Suppressor macrophage (primary cell): ENCODE results near the gene COL17A1.

Source experiments
- DNase-seq, 4 experiments: peaks; one replicate each; pipeline ENCODE4 v3.0.0-alpha.2; 2020 to 2022
- total RNA-seq, 17 experiments: gene quantifications; one replicate each; lab custom pipeline; 2026; ENCODE audit warnings: mixed read lengths in 6 of 17, inconsistent platforms in 3 of 17; lab: John Stamatoyannopoulos, UW

COL17A1 gene
- total RNA-seq: 0 to 5.8 (median 0.04) reads per million in 17 experiments

DNA sequence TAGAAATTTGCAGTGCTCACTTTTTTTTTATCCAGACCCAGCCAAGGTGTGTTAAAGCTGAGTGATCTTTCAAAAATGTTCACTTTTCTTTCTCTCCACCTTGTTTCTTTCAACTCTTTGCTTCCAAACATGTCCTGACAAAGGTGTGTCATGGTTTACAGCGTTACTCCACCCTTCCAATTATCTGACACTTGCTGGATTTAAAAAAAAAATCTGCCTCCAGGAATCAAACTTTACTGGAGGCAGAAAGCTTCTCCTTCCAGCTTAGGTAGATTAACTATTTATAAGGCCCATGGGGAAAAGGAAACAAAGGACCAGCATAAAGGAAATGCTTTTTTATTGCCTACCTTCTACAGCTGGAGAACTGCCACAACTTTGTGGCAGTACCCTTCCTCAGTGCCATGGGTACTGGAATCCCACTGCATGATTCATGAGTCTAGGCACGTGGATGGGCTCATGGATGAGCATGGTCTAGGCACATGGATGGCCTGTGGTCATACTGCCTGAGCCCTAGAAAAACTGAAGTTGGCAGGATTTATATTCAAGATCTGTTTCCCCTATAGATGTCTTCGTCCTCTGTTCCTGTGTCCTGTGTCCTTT lies at the start of gene COL17A1:
Gene COL17A1, minus strand, starts transcription at position 80 of the 600 bp plus-strand sequence. CDS start 5,207 bp downstream, outside the sequence.
- no peak for DNase-seq

DNA sequence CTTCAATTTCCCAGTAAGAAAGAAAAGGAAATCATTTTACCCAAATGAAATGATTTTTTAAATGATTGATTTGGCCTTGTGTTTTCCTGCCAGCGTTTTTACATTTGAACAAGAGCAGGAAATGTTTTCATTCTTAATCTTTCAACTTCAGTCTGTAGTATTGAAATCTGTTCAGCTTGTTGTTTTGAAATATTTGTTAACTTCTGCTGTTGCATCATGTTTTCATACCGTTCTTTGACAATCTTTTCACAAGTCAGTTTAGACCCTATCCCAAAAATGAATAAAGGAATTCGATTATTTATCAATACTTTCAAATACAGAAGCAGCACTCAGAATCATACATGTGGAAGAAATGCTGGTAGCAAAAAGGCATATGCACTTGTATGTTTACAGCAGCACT lies 44.4 kb upstream of the COL17A1 start:
- DNase-seq: peak in 1 of 4 experiments; percentile 4

DNA sequence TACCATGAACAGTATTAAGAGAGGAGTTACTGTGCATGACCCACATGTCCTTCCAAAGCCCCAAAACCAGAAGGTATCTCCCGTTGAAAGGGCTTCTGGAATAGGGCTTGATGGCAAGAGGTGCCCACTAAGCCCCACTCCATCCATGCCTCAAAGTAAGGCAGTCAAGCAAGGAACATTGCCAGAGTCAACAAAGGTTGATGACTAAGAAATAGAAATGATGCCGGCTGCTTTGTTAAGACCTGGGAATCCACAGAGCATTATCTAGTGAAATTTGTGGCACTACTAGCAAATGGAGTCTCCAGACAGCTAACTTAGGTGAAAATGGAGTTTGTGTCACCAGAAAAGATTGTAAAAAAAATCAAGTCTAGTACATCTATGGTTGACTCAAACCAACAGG lies 42.5 kb upstream of the COL17A1 start:
- DNase-seq: no peak

DNA sequence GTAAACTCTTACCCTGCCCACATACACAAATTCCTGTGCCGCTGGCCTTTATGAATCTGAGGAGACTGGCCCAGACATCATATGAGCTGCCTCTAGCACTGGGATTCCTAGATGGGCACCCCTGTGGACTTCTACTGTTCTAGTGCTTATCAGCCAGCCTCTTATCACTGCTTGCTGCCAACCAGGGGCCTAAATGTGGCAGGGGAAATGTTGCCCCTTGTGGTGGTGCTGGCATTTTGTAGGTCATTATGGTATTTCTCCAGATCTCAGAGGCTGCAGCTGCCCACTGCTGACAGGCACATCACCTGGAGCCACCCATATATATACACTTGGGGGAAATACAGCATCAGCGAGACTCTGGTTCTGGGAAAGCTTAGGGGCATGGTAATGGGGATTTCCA lies 41.7 kb upstream of the COL17A1 start:
- peak in 3 of 4 experiments; percentile 3 to 8 (median 5) for DNase-seq

DNA sequence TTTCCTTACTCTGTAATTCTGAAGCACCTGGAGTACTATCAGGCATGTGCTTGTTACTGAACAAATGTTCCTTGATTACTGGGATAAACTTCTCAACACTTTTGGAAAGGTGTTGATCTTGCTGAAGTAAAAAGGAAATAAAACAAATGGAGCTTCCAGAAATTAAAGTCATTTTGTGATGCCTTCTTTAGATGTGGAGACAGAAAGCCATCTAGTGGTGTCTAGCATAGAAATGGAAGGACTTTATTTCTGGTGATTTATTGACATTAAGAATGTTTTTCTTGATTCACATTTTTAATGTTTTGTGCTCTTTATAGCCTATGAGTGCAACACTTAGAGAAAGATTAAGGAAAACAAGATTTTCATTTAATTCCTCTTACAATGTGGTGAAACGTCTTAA lies 37.7 kb upstream of the COL17A1 start:
- DNase-seq: peak in 2 of 4 experiments; percentile 18 to 36

DNA sequence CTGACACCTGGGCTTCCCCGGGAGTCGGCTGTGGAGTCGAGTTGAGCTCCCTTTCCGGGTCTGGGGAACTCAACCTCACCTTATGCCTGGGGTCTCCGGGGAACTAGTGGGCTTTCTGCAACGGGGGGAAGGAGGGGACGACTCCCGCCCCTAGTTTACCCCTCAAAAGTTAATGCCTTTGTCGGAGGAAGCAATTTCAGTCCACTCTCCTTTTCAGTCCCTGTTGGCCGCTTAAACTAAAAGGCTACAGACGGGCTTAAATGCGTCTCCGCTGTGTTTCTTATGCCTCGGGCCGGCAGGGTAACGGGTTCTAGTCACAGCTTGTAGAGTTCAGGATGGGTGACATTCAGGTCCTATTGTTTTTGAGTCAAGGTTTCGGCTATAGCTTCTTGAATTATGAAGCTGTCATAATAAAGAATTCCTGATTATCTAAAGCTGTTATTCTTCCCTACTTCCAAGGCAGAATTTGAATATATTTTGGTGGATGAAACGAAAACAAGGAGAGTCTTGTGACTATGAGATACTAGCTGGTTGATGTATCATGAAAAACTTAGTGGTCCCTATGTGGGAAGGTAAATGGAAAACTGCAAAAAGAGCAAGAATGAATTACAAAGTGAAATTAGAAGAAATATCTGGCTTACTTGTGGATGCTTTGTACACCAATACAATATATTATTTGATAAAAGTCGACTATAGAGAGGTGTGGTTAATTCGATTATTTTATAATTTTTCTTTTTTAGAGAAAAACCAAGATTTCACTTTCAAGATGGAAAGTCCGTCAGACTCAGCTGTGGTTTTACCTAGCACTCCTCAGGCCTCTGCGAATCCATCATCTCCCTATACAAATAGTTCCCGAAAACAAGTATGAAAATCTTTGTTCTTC lies 36.8 kb upstream of the COL17A1 start:
- peak; percentile 13 to 52 (median 28) for DNase-seq

DNA sequence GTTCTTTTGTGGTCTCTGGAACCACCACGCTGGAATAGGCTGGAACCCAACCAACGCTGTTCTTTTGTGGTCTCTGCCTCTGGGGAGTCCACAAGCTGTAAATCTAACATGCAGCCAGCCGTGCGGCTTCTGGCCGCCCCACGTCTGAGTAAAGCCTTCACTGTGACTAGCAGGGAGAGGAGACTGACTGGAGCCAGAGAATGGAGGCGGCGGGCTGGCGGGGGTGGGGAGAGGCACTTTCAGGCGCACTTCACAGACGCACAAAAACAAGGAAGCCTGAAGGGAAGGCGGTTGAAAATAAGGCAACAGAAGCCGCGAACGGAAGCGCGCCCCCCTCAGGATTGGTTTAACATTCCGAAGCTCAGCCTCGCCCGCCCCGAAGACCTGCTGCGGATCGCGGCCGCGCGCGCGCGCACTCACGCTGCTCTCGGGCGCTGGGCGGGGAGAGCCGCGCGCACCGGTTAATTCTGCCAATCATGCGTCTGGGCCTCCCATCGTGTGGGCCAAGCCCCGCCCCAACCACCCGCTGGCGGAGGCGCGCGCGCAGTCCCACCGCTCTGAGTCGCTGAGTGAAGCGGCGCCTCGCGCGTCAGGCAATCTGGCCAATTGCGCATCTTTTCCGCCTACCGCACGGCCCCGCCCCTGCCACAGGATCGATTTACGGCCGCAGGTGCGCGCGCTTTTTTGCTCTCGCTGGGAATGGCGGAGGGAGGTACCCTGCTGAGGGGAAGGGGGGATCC lies 36.0 kb upstream of the COL17A1 start, which contains the start of gene SFR1:
Gene SFR1, plus strand, starts transcription at position 687 of the 740 bp plus-strand sequence. Its CDS starts 13 bp downstream, at position 700.
- peak; percentile 99 to 100 (median 100) for DNase-seq

DNA sequence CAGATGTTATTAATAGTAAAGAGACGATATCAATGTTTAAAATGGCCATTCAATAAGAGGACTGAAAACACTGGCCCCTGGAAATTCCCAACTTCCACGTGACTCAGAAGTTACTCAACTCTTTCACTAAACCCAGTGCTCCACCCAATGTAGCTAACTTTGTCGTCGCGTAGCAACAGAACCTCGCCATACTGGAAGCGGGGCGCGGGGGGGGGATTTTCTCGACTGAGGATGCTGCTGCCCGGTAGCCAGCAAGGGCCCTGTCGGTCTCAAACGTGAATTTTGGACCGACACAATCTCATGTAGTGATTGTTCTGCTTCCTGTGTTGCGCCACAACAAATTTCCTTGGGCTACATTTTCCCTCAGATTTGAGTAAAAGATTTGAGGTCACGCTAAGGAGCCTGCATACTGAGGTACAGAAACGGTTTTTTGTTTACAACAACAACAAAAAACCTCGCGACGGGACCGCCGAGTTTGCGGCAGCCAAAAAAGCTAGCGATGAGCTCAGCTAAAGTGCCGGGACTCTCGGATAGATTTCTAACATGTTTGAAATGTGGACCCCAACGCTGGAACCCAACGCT lies 35.3 kb upstream of the COL17A1 start:
- peak; percentile 90 to 96 (median 94) for DNase-seq

DNA sequence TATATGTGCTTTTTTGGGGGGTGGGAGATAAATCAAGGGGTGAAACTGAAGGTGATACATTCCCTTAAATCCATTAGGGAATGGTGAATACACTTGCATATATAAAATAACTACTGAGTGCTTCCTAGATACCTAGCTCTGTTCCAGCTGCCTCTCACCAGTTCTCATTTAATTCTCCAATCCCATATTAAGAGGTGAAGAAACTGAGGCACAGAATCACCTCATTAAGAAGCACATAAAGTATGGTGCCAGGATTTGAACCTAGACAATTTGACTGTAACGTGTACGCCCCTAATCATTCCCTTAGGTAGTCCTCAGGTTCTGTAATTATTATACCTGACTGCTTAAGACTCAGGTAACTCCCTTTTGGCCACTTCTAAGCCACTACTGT lies 34.8 kb upstream of the COL17A1 start:
- no peak for DNase-seq

DNA sequence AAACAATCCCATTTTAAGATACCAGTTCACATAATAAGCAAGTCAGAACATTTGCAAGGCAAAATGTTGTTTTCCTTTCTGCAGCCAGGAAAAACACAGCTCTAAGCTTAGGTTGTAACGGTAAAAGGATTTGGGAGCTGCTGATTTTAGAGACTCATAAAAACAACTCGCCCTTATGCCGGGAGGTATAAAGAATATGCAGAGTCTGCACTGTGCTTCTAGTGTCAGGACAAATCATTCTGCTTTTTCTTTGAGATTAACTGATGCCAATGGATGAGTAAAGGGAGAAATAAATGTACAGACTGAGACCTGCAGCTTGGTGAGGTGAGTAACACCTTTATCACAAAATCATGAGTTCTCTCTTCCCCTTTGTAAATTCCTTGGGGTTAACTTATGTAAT lies 34.3 kb upstream of the COL17A1 start:
- no peak for DNase-seq

DNA sequence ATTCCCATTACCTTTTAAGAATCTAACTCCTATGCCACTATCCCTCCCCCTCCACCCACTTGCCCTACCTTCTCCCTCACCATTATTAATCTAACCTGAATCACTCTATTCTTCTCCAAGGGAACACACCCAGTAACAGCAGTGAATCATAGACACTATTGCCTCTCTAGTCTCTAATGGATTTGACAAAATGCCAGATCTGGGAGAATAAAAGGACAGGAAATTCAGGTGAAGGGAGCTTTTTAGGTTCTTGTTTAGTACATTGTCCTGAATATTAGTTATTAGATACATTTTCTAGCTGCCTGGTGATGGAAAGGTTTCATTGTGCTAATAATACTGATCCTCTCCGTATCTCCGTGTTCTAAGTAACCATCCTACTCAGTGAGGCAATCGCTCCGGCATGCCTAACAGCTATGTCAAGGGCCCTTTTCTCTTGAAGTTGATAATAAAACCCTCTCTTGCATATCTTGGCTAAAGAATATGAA lies 32.2 kb upstream of the COL17A1 start:
- no peak for DNase-seq

DNA sequence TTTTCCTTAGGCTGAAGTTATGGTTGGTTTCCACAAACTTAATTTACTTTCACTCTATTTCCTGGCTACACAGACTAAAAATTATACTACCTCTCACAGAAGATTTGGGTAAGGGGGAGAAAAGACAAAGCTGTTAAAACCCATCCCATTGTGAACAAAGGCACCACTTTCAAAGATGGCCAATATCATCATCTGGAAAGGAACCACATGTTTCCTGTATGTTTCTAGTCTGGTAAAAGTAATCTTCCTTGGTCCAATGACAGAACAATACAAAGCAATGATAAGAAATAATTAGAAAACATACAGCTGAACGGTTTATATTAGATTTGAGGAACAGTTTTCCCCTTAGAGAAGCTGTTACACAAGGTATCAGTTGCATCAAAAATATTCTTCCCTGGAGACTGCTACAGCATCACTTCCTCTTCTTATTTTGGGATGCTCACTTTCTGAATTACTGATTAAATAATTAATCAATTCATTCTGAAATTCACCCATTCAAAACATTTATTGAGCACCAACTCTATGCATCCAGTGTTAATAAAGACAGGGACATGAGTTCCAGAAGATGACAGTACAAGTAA lies 27.8 kb upstream of the COL17A1 start:
- peak in 2 of 4 experiments; percentile 37 to 39 for DNase-seq

DNA sequence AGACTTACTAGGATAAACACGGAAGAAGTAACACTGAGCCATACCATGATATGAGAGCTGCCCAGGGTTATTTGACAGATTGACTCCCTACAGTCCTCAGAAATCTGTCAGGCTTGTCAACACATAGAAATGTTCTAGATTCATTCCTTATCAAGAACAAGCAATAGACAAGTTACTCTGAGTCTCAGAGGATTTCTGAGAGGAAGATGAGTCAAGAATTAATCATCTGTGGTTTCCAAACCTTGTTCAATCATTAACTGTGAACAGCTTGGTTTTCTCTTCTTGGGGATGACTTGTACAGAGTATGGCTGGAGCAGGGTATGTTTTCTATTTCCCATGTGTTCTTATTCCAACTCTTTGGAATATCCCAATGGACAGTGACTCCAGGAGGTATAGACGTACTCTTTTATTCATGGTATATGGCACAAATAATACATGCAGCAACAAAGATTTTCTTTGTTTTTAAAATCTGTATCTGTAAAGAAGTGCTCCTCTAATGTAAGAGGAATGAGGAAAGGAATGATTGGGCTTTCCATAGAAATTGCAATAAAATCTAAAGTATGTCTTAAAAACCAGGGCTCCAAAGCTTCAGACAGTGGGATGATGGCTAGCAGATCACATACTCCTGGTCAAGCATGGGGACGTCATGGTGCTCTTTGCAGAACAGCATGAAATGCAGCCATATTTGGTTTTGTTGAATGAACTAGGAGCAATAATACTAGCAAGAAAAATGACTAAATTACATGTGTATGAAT lies 24.4 kb upstream of the COL17A1 start:
- peak in 2 of 4 experiments; percentile 38 to 66 for DNase-seq

DNA sequence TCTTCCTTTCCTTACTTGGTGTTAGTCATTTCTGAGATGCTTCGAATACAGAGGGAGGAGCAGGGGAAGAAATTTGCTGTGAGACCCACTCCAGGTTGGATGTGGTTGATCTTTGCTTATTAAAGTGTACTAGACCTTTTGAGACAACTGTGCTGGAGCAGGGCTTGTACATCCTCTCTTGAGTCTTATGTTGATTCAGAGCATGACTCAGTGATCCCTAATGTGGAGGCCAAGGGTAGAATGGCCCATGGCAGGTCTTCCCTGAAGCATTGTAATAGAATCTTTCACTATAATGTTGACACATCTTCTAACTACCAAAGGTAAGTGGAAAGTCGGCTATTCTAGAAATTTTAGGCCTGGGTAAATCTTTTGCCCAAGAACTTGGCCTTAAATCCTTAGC lies 19.2 kb upstream of the COL17A1 start:
- DNase-seq: no peak

DNA sequence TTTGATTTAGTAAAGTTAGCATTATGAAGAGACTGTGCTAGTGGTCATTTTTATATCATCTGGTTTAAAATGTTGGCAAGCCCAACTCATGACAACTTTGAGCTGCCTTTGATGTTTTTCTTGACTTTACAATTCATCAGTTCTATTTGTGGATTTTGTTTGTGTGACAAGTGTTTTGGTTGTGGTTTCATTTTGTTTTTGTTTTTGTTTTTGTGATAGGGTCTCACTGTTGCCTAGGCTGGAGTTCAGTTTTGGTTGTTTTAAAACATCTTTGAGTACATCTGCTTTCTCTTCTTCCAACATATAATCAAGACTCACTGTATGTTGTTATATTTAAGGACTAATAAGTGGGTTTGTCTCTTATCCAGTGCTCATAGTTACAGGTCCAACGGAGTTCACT lies 18.7 kb upstream of the COL17A1 start:
- no peak for DNase-seq

DNA sequence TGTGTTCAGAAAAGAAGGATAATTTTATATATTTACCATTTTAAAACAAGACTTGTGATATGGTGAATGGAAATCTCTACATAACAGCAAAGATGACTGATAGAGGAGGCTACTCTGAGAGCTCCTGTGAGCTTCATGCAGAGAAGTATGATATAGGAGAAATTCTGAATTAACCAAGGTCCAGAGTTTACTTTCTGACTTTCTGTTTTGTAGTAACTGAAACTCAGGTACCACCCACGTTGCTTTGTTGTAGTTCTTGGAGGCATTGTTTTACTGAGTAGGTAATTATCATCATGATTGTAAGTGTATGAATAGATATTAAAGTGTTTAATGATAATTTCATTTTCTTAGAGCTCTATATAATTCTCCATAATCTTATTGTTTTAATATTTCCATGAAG lies 18.3 kb upstream of the COL17A1 start:
- no peak for DNase-seq

DNA sequence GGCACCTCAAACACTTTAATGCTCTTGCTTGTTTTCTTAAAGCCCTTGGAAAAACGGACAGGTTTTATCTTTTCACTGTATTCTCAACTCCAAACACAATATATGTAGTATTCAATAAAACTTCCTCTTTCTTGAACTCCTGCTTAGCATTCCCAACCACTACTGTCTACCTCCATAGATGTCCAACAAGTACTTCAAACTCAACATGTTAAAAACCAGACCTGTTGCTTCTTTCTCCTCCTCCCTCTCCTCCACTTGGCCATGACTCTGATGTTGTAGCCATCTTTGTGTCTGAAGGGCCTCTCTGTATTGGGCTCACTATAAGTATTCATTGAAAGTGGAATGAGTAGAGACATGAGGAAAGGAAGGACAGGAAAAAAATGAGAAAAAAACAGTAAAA lies 16.2 kb upstream of the COL17A1 start:
- no peak for DNase-seq

DNA sequence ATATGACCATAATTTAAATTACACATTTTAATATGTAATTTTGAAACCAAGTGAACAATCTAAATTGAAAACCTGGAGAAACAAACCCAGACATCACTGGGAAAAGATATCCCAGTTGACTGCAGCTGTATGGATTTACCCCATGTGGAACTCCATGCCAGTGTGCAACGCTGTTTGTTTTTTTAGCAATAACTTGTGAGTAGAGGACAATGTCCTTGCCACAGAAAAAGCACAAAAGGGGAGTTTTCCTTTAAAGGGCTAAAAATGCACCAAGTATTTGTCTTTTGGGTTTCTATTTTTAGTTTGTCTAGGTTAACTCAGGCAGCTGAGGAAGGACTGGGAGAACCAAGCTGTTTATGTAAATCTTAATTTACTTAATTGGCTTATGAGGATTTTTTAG lies 15.1 kb upstream of the COL17A1 start:
- DNase-seq: no peak

DNA sequence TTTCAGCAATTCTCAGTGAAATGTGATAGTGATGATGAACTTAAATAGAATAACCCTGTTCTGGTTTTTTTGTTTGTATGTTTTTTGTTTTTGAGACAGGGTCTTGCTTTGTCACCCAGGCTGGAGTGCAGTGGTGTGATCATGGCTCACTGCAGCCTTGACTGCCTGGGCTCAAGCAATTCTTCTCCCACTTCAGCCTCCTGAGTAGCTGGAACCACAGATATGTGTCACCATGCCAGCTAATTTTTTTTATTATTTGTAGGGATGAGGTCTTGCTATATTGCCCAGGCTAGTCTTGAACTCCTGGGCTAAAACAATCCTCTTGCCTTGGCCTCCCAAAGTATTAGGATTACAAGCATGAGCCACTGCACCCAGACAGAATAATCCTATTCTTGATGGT lies 14.3 kb upstream of the COL17A1 start:
- DNase-seq: peak in 1 of 4 experiments; percentile 24

DNA sequence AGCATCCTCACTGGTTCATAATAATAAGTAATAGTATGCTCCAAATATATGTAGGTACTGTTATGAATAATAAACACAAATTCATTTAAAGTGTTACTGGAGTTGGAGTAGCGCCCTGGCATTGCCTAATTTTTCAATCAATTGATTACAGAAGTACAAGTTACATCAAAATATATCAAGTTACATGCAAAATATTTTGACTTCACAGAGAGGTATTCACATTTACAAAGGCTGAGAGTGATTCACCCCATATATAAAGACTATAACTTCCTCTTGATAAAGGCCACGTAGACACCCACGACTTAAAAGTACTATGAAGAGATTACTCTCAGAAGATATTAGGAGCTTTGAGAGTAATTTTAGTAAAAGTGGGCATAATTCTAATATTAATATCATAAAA lies 13.6 kb upstream of the COL17A1 start:
- DNase-seq: peak in 2 of 4 experiments; percentile 38 to 58

DNA sequence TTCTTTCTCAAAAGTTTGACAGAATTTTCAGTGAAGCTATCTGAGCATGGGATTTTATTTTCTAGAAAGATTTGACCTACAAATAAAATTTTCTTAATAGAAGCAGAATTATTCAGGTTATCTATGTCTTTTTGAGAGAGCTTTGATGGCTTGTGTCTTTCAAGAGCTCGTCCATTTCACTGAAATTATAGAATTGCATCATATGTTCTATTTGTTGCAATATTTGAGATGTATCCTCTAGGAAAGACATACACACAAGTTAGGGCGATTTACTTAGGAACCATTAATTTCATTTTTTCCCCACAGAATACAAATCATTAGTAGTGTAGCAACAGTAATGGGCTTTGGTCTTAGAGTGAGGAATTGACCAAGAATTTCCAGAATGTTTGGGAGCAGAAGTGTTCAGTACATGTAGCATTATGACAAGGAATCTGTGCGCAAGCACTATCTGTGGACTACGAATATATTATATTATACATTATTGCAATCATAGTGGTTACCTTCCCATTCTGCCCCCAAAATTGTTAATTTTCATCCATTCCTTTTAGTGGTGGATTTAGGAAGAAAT lies 12.8 kb upstream of the COL17A1 start:
- no peak for DNase-seq
